H54 (cell line): ENCODE data around the gene TMEM244.
"Not testable (repeated sequence)": the region's sequence is repeated elsewhere in the genome, so short reads cannot be mapped to it uniquely, and the experiment has no call there.

Source experiments
- DNase-seq: peaks from one replicate; pipeline ENCODE4 v3.0.0; 2011; ENCODE audit warnings: low spot score, mixed read lengths; ENCODE audit not compliant: insufficient read length
- FAIRE-seq: peaks from 3 replicates; lab custom pipeline; 2011; peaks lifted over from hg19 to GRCh38; lab: Jason Lieb, UNC
- POLR2A ChIP-seq: IDR thresholded peaks from 2 replicates; pipeline ENCODE4 v1.6.1; 2011; ENCODE audit warnings: low read depth, mild to moderate bottlenecking, low read length

Gene TMEM244

GRCh38 chr6:129817821-129818220, 43.3 kb downstream of the TMEM244 start:
- no peak for DNase-seq
- no peak for TF ChIP-seq POLR2A
- no peak for FAIRE-seq

GRCh38 chr6:129817332-129817731, 43.8 kb downstream of the TMEM244 start:
- FAIRE-seq = no peak
- TF ChIP-seq POLR2A = no peak

GRCh38 chr6:129812145-129812777, 48.9 kb downstream of the TMEM244 start:
- no peak for DNase-seq
- FAIRE-seq = no peak
- no peak for TF ChIP-seq POLR2A

More at GRCh38 chr6:129817332-129817731, 43.8 kb downstream of the TMEM244 start:
- no peak for DNase-seq

- not testable (repeated sequence) for DNase-seq, FAIRE-seq
These were observed 54.0 kb downstream of the TMEM244 start for GRCh38 chr6:129807141-129807540.

GRCh38 chr6:129802920-129803319, 58.2 kb downstream of the TMEM244 start:
- DNase-seq, FAIRE-seq: not testable (repeated sequence)

GRCh38 chr6:129801909-129802308, 59.2 kb downstream of the TMEM244 start:
- no peak for TF ChIP-seq POLR2A
- FAIRE-seq = no peak
- DNase-seq = no peak

- TF ChIP-seq POLR2A = no peak
- no peak for FAIRE-seq
- DNase-seq = peak; percentile 9
These were observed 65.9 kb downstream of the TMEM244 start for GRCh38 chr6:129795261-129795660.

- TF ChIP-seq POLR2A = no peak
- FAIRE-seq = no peak
- DNase-seq = no peak
These were observed 67.7 kb downstream of the TMEM244 start for GRCh38 chr6:129793447-129793846.

GRCh38 chr6:129792049-129792448, 69.1 kb downstream of the TMEM244 start:
- DNase-seq (no peak), FAIRE-seq (no peak)
- TF ChIP-seq POLR2A = no peak

- no peak for TF ChIP-seq POLR2A
- DNase-seq (no peak), FAIRE-seq (no peak)
These were observed 70.3 kb downstream of the TMEM244 start for GRCh38 chr6:129790785-129791184.

GRCh38 chr6:129789974-129790373, 71.1 kb downstream of the TMEM244 start:
- no peak for TF ChIP-seq POLR2A
- FAIRE-seq (no peak), DNase-seq (no peak)

GRCh38 chr6:129787816-129788215, 73.3 kb downstream of the TMEM244 start:
- DNase-seq (no peak), FAIRE-seq (no peak)
- TF ChIP-seq POLR2A = no peak

GRCh38 chr6:129786548-129786947, 74.6 kb downstream of the TMEM244 start:
- TF ChIP-seq POLR2A = no peak
- no peak for DNase-seq
- FAIRE-seq = no peak

- DNase-seq (no peak), FAIRE-seq (no peak)
These were observed 75.4 kb downstream of the TMEM244 start for GRCh38 chr6:129785756-129786135.

GRCh38 chr6:129785047-129785755, 75.9 kb downstream of the TMEM244 start:
- FAIRE-seq = no peak
- no peak for TF ChIP-seq POLR2A

More at GRCh38 chr6:129785756-129786135, 75.4 kb downstream of the TMEM244 start:
- TF ChIP-seq POLR2A = no peak

More at GRCh38 chr6:129785047-129785755, 75.9 kb downstream of the TMEM244 start:
- no peak for DNase-seq
